WTC11 (cell line): ENCODE measurements around the gene TLE2. TPM values are rescaled to one million over a fixed set of nuclear protein-coding genes. Genes with fewer than 3 reads are reported as not detected.

ENCODE experiments used
- ATAC-seq: fragments of 200-7000 bp; cut with Tn5 transposase; 2 replicates; pipeline ENCODE4 v1.10.0; 2021; ENCODE audit warnings: mild to moderate bottlenecking, moderate library complexity
- CTCF ChIA-PET: fragments of 300-600 bp; sonication (Branson Sonifier 250); formaldehyde crosslinking; loops from one replicate; lab custom pipeline; 2021; ENCODE audit warnings: antibody characterized with exemption; lab: Charles Lee
- POLR2A ChIA-PET: fragments of 350-600 bp; sonication (Branson Sonifier 250); formaldehyde crosslinking; loops from one replicate; lab custom pipeline; 2021; ENCODE audit warnings: antibody characterized with exemption; lab: Charles Lee
- DNase-seq: peaks from one replicate; pipeline ENCODE4 v3.0.0; 2021; ENCODE audit warnings: low spot score
- H3K27ac Mint-ChIP-seq: 2 replicates; pipeline ENCODE4 v1.8.0; 2021; ENCODE audit warnings: mixed read lengths
- H3K27me3 Mint-ChIP-seq: 2 replicates; pipeline ENCODE4 v1.8.0; 2021; ENCODE audit warnings: low read depth, mild to moderate bottlenecking, moderate library complexity, mixed read lengths
- H3K36me3 Mint-ChIP-seq: 2 replicates; pipeline ENCODE4 v1.8.0; 2021; ENCODE audit warnings: mixed read lengths
- H3K4me1 Mint-ChIP-seq: 2 replicates; pipeline ENCODE4 v1.8.0; 2022; ENCODE audit warnings: mixed read lengths
- H3K4me3 Mint-ChIP-seq: 2 replicates; pipeline ENCODE4 v1.8.0; 2021; ENCODE audit warnings: mild to moderate bottlenecking, moderate library complexity, mixed read lengths
- H3K9me3 Mint-ChIP-seq: 2 replicates; pipeline ENCODE4 v1.8.0; 2021; ENCODE audit warnings: mixed read lengths
- ATF1 ChIP-seq: sonication (generic); formaldehyde crosslinking; IDR thresholded peaks from 2 replicates; pipeline ENCODE4 v1.8.1; 2023; ENCODE audit warnings: mild to moderate bottlenecking, moderate library complexity, missing genetic modification reagents
- CBFB ChIP-seq: sonication (generic); formaldehyde crosslinking; IDR thresholded peaks from 2 replicates; pipeline ENCODE4 v1.8.1; 2022; ENCODE audit warnings: mild to moderate bottlenecking, low read depth, missing genetic modification reagents
- CREB1 ChIP-seq: sonication (generic); formaldehyde crosslinking; IDR thresholded peaks from 2 replicates; pipeline ENCODE4 v1.8.0; 2023; ENCODE audit warnings: mild to moderate bottlenecking, missing genetic modification reagents
- ELF4 ChIP-seq: sonication (generic); formaldehyde crosslinking; IDR thresholded peaks from 2 replicates; pipeline ENCODE4 v1.8.1; 2022; ENCODE audit warnings: low read depth, mild to moderate bottlenecking, moderate library complexity, missing genetic modification reagents
- ETV6 ChIP-seq: sonication (generic); formaldehyde crosslinking; IDR thresholded peaks from 2 replicates; pipeline ENCODE4 v1.8.1; 2022; ENCODE audit warnings: mild to moderate bottlenecking, missing genetic modification reagents
- FOXK1 ChIP-seq: sonication (generic); formaldehyde crosslinking; IDR thresholded peaks from 2 replicates; pipeline ENCODE4 v1.8.0; 2022; ENCODE audit warnings: mild to moderate bottlenecking, moderate library complexity, missing genetic modification reagents
- GRHL2 ChIP-seq: fragments of 250-450 bp; sonication (Bioruptor Pico); IDR thresholded peaks from 2 replicates; pipeline ENCODE4 v1.8.0; 2022; ENCODE audit warnings: mild to moderate bottlenecking, moderate library complexity; ENCODE audit not compliant: insufficient replicate concordance, severe bottlenecking
- IRF2 ChIP-seq: sonication (generic); formaldehyde crosslinking; IDR thresholded peaks from 2 replicates; pipeline ENCODE4 v1.8.0; 2022; ENCODE audit warnings: low read depth, missing genetic modification reagents, borderline replicate concordance
- JAZF1 ChIP-seq: fragments of 250-450 bp; sonication (Bioruptor Pico); IDR thresholded peaks from 2 replicates; pipeline ENCODE4 v1.9.0; 2021; ENCODE audit warnings: moderate library complexity, mild to moderate bottlenecking, inconsistent platforms
- NFATC4 ChIP-seq: fragments of 250-450 bp; sonication (Bioruptor Pico); IDR thresholded peaks from 2 replicates; pipeline ENCODE4 v1.9.0; 2021; ENCODE audit warnings: mild to moderate bottlenecking
- SOX15 ChIP-seq: fragments of 250-450 bp; sonication (Bioruptor Pico); IDR thresholded peaks from 2 replicates; pipeline ENCODE4 v1.9.0; 2021; ENCODE audit warnings: mild to moderate bottlenecking
- TEAD4 ChIP-seq: sonication (generic); formaldehyde crosslinking; IDR thresholded peaks from 2 replicates; pipeline ENCODE4 v1.8.0; 2022; ENCODE audit warnings: mild to moderate bottlenecking, missing genetic modification reagents
- TP53 ChIP-seq: sonication (generic); formaldehyde crosslinking; IDR thresholded peaks from 2 replicates; pipeline ENCODE4 v1.8.1; 2023; ENCODE audit warnings: mild to moderate bottlenecking, missing genetic modification reagents
- ZNF317 ChIP-seq: sonication (generic); formaldehyde crosslinking; IDR thresholded peaks from 2 replicates; pipeline ENCODE4 v1.8.1; 2023; ENCODE audit warnings: low read depth, mild to moderate bottlenecking, moderate library complexity, missing genetic modification reagents, borderline replicate concordance
- total RNA-seq: library from RNA; stranded (reverse); gene quantifications from 3 replicates; pipeline ENCODE4 v1.2.3, GENCODE V29; 2021
- TF ChIP-seq, protein P1 (sequence below): sonication (generic); formaldehyde crosslinking; IDR thresholded peaks from 2 replicates; pipeline ENCODE4 v1.8.1; 2022; ENCODE audit warnings: low read depth, missing genetic modification reagents, borderline replicate concordance
- TF ChIP-seq, protein P2 (sequence below): sonication (generic); formaldehyde crosslinking; IDR thresholded peaks from 2 replicates; pipeline ENCODE4 v1.8.1; 2023; ENCODE audit warnings: mild to moderate bottlenecking, missing genetic modification reagents, borderline replicate concordance
- TF ChIP-seq, protein P3 (sequence below): sonication (generic); formaldehyde crosslinking; IDR thresholded peaks from 2 replicates; pipeline ENCODE4 v1.8.0; 2022; ENCODE audit warnings: mild to moderate bottlenecking, missing genetic modification reagents
- TF ChIP-seq, protein P4 (sequence below): sonication (generic); formaldehyde crosslinking; IDR thresholded peaks from 2 replicates; pipeline ENCODE4 v1.8.1; 2022; ENCODE audit warnings: low read depth, mild to moderate bottlenecking, moderate library complexity, missing genetic modification reagents, borderline replicate concordance
- TF ChIP-seq, protein P5 (sequence below): fragments of 250-450 bp; sonication (Bioruptor Pico); IDR thresholded peaks from 2 replicates; pipeline ENCODE4 v1.8.0; 2021; ENCODE audit warnings: mild to moderate bottlenecking
- TF ChIP-seq, protein P6 (sequence below): sonication (generic); formaldehyde crosslinking; IDR thresholded peaks from 2 replicates; pipeline ENCODE4 v1.8.0; 2023; ENCODE audit warnings: missing genetic modification reagents
- TF ChIP-seq, protein P7 (sequence below): sonication (generic); formaldehyde crosslinking; IDR thresholded peaks from 2 replicates; pipeline ENCODE4 v1.8.0; 2023; ENCODE audit warnings: mild to moderate bottlenecking, missing genetic modification reagents

Gene TLE2
- total RNA-seq, 1 experiment from 2014 or later, result 20.0 TPM

DNA sequence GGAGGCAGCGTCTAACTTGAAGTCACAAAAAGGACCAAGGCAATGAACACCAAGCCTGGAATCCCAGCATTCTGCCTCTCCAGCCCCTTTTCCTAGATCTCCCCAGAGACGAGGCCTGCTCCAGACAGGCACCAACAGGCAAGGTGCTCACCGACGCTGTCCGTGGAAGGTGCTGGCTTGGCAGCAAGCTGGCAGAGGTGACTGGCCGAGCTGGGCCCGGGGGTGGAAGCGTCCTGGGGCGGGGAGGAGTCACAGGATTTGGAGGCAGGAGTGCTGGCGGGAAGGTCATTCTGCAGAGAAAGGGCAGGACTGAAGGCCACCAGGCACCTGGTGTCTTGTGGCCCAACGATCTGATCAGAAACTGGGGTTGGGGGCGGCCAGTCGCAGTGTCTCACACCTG is 18.2 kb downstream of the TLE2 start (continued):
- TF ChIP-seq, protein P1, sequence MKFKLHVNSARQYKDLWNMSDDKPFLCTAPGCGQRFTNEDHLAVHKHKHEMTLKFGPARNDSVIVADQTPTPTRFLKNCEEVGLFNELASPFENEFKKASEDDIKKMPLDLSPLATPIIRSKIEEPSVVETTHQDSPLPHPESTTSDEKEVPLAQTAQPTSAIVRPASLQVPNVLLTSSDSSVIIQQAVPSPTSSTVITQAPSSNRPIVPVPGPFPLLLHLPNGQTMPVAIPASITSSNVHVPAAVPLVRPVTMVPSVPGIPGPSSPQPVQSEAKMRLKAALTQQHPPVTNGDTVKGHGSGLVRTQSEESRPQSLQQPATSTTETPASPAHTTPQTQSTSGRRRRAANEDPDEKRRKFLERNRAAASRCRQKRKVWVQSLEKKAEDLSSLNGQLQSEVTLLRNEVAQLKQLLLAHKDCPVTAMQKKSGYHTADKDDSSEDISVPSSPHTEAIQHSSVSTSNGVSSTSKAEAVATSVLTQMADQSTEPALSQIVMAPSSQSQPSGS (CRISPR knock-in tag), result no peak
- TF ChIP-seq, protein P2, sequence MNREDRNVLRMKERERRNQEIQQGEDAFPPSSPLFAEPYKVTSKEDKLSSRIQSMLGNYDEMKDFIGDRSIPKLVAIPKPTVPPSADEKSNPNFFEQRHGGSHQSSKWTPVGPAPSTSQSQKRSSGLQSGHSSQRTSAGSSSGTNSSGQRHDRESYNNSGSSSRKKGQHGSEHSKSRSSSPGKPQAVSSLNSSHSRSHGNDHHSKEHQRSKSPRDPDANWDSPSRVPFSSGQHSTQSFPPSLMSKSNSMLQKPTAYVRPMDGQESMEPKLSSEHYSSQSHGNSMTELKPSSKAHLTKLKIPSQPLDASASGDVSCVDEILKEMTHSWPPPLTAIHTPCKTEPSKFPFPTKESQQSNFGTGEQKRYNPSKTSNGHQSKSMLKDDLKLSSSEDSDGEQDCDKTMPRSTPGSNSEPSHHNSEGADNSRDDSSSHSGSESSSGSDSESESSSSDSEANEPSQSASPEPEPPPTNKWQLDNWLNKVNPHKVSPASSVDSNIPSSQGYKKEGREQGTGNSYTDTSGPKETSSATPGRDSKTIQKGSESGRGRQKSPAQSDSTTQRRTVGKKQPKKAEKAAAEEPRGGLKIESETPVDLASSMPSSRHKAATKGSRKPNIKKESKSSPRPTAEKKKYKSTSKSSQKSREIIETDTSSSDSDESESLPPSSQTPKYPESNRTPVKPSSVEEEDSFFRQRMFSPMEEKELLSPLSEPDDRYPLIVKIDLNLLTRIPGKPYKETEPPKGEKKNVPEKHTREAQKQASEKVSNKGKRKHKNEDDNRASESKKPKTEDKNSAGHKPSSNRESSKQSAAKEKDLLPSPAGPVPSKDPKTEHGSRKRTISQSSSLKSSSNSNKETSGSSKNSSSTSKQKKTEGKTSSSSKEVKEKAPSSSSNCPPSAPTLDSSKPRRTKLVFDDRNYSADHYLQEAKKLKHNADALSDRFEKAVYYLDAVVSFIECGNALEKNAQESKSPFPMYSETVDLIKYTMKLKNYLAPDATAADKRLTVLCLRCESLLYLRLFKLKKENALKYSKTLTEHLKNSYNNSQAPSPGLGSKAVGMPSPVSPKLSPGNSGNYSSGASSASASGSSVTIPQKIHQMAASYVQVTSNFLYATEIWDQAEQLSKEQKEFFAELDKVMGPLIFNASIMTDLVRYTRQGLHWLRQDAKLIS (CRISPR knock-in tag), result no peak
- TF ChIP-seq IRF2 (CRISPR knock-in tag), result no peak
- TF ChIP-seq, protein P3, sequence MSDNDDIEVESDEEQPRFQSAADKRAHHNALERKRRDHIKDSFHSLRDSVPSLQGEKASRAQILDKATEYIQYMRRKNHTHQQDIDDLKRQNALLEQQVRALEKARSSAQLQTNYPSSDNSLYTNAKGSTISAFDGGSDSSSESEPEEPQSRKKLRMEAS (CRISPR knock-in tag), result no peak
- TF ChIP-seq CREB1, result no peak
- TF ChIP-seq TP53 (CRISPR knock-in tag), result no peak
- TF ChIP-seq GRHL2 (CRISPR knock-in tag), result no peak
- TF ChIP-seq ETV6 (CRISPR knock-in tag), result no peak
- TF ChIP-seq, protein P4, sequence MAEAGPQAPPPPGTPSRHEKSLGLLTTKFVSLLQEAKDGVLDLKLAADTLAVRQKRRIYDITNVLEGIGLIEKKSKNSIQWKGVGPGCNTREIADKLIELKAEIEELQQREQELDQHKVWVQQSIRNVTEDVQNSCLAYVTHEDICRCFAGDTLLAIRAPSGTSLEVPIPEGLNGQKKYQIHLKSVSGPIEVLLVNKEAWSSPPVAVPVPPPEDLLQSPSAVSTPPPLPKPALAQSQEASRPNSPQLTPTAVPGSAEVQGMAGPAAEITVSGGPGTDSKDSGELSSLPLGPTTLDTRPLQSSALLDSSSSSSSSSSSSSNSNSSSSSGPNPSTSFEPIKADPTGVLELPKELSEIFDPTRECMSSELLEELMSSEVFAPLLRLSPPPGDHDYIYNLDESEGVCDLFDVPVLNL (CRISPR knock-in tag), result no peak
- TF ChIP-seq ZNF317 (CRISPR knock-in tag), result no peak
- TF ChIP-seq, protein P5, sequence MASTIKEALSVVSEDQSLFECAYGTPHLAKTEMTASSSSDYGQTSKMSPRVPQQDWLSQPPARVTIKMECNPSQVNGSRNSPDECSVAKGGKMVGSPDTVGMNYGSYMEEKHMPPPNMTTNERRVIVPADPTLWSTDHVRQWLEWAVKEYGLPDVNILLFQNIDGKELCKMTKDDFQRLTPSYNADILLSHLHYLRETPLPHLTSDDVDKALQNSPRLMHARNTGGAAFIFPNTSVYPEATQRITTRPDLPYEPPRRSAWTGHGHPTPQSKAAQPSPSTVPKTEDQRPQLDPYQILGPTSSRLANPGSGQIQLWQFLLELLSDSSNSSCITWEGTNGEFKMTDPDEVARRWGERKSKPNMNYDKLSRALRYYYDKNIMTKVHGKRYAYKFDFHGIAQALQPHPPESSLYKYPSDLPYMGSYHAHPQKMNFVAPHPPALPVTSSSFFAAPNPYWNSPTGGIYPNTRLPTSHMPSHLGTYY (CRISPR knock-in tag), result no peak

DNA sequence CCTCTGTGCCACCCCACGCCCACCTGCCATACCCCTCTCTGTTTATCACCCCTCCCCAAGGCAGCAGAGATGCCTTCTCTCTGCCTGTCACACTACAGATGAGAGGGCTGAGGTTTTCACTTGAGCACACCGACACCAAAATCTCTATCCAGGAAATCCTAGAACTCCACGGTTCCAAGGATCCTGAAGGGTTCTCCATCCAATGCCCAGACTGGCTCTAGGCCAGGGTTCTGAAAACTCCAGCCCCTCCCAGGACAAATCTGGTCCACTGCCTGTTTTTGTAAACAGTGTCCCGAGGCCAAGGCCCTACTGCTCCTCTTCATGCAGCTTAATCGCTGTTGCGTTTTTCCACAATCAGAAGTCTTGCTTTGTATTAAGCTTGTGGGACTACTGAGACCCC is 20.1 kb downstream of the TLE2 start:
- Mint-ChIP-seq H3K27me3 (no peaks in the 10 kb centered on the region), H3K36me3 (no peaks in the 10 kb centered on the region), H3K4me1 (peaks cover 4% of the 10 kb centered on the region; the same call in 1 of the 2 replicates), H3K27ac (no peak overlapping the region), H3K9me3 (no peaks in the 10 kb centered on the region), H3K4me3 (no peak overlapping the region)
- DNase-seq (no peak), ATAC-seq (no peak)
- POLR2A ChIA-PET, result no interaction called here
- CTCF ChIA-PET, result no interaction called here
- TF ChIP-seq, protein P1 (CRISPR knock-in tag), result no peak
- TF ChIP-seq ZNF317 (CRISPR knock-in tag) (no peak), ELF4 (CRISPR knock-in tag) (no peak), CBFB (no peak), ATF1 (CRISPR knock-in tag) (no peak), NFATC4 (CRISPR knock-in tag) (no peak), JAZF1 (CRISPR knock-in tag) (no peak), GRHL2 (CRISPR knock-in tag) (no peak), SOX15 (CRISPR knock-in tag) (no peak), FOXK1 (no peak), TEAD4 (CRISPR knock-in tag) (no peak)
- TF ChIP-seq, protein P6, sequence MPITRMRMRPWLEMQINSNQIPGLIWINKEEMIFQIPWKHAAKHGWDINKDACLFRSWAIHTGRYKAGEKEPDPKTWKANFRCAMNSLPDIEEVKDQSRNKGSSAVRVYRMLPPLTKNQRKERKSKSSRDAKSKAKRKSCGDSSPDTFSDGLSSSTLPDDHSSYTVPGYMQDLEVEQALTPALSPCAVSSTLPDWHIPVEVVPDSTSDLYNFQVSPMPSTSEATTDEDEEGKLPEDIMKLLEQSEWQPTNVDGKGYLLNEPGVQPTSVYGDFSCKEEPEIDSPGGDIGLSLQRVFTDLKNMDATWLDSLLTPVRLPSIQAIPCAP, result no peak
- TF ChIP-seq, protein P7, sequence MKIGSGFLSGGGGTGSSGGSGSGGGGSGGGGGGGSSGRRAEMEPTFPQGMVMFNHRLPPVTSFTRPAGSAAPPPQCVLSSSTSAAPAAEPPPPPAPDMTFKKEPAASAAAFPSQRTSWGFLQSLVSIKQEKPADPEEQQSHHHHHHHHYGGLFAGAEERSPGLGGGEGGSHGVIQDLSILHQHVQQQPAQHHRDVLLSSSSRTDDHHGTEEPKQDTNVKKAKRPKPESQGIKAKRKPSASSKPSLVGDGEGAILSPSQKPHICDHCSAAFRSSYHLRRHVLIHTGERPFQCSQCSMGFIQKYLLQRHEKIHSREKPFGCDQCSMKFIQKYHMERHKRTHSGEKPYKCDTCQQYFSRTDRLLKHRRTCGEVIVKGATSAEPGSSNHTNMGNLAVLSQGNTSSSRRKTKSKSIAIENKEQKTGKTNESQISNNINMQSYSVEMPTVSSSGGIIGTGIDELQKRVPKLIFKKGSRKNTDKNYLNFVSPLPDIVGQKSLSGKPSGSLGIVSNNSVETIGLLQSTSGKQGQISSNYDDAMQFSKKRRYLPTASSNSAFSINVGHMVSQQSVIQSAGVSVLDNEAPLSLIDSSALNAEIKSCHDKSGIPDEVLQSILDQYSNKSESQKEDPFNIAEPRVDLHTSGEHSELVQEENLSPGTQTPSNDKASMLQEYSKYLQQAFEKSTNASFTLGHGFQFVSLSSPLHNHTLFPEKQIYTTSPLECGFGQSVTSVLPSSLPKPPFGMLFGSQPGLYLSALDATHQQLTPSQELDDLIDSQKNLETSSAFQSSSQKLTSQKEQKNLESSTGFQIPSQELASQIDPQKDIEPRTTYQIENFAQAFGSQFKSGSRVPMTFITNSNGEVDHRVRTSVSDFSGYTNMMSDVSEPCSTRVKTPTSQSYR (CRISPR knock-in tag), result no peak
